GM18508 (cell line): ENCODE measurements around the gene SERPINB2.
"Not testable (repeated sequence)": the region's sequence is repeated elsewhere in the genome, so short reads cannot be mapped to it uniquely, and the experiment has no call there.

Source experiments
- ATAC-seq: cut with Tn5 transposase; IDR thresholded peaks from one replicate; pipeline ENCODE4 v1.9.1; 2021; ENCODE audit warnings: moderate number of reproducible peaks; ENCODE audit not compliant: insufficient read depth, unreplicated experiment

Gene SERPINB2

GRCh38 chr18:63929369-63929768 lies 41.9 kb downstream of the SERPINB2 start:
- ATAC-seq: not testable (repeated sequence)

GRCh38 chr18:63930773-63931354 lies 43.4 kb downstream of the SERPINB2 start:
- ATAC-seq: no peak

GRCh38 chr18:63936156-63936931 lies 48.8 kb downstream of the SERPINB2 start:
- ATAC-seq: peak; percentile 92

- ATAC-seq: peak; percentile 13
These were observed 49.5 kb downstream of the SERPINB2 start for GRCh38 chr18:63936932-63937393.

GRCh38 chr18:63940008-63940407 lies 52.5 kb downstream of the SERPINB2 start:
- ATAC-seq: no peak

- ATAC-seq: not testable (repeated sequence)
These were observed 53.1 kb downstream of the SERPINB2 start for GRCh38 chr18:63940543-63941050.

- ATAC-seq: no peak
These were observed 59.7 kb downstream of the SERPINB2 start for GRCh38 chr18:63947051-63947790.

- peak; percentile 61 for ATAC-seq
These were observed 61.7 kb downstream of the SERPINB2 start, which contains the start of gene HMSD for GRCh38 chr18:63949068-63949737. HMSD (plus strand) TSS chr18:63949301; CDS start chr18:63953456, 4,155 bp downstream.

GRCh38 chr18:63951302-63951705 lies 63.8 kb downstream of the SERPINB2 start:
- ATAC-seq: peak; percentile 50
